Middle frontal gyrus (tissue), 1 donor: ENCODE results near the gene ERBIN.
"Not testable (repeated sequence)": the region's sequence is repeated elsewhere in the genome, so short reads cannot be mapped to it uniquely, and the experiment has no call there.

Experiments used
- DNase-seq: peaks from one replicate; pipeline ENCODE4 v3.0.0-alpha.2; 2015; ENCODE audit warnings: low spot score; ENCODE audit errors: extremely low spot score

Gene ERBIN

GRCh38 chr5:65926276-65926783 lies at the start of gene ERBIN:
TSS of gene ERBIN (plus strand) at chr5:65926575. CDS start at chr5:65992719, 66,144 bp downstream.
- DNase-seq: no peak

- DNase-seq: no peak
Measured at GRCh38 chr5:65876970-65877369, 49.4 kb upstream of the ERBIN start.

- not testable (repeated sequence) for DNase-seq
Measured at GRCh38 chr5:65879668-65880256, 46.6 kb upstream of the ERBIN start.

- DNase-seq: no peak
Measured at GRCh38 chr5:65880496-65881072, 45.8 kb upstream of the ERBIN start.

- DNase-seq: no peak
Measured at GRCh38 chr5:65882278-65882677, 44.1 kb upstream of the ERBIN start.

GRCh38 chr5:65883461-65883860 lies 42.9 kb upstream of the ERBIN start:
- no peak for DNase-seq

- DNase-seq: no peak
Measured at GRCh38 chr5:65886387-65886786, 40.0 kb upstream of the ERBIN start.

- DNase-seq: not testable (repeated sequence)
Measured at GRCh38 chr5:65892024-65892423, 34.4 kb upstream of the ERBIN start.

GRCh38 chr5:65892801-65893200 lies 33.6 kb upstream of the ERBIN start:
- DNase-seq: no peak

- DNase-seq: no peak
Measured at GRCh38 chr5:65893749-65894430, 32.5 kb upstream of the ERBIN start.

- no peak for DNase-seq
Measured at GRCh38 chr5:65895891-65896290, 30.5 kb upstream of the ERBIN start.

- DNase-seq: no peak
Measured at GRCh38 chr5:65900746-65901145, 25.6 kb upstream of the ERBIN start.

- DNase-seq: no peak
Measured at GRCh38 chr5:65902104-65902503, 24.3 kb upstream of the ERBIN start.

- no peak for DNase-seq
Measured at GRCh38 chr5:65903581-65903980, 22.8 kb upstream of the ERBIN start.

- DNase-seq: no peak
Measured at GRCh38 chr5:65906256-65906655, 20.1 kb upstream of the ERBIN start.

GRCh38 chr5:65907135-65907534 lies 19.2 kb upstream of the ERBIN start:
- DNase-seq: no peak

GRCh38 chr5:65910711-65911110 lies 15.7 kb upstream of the ERBIN start:
- DNase-seq: no peak

- no peak for DNase-seq
Measured at GRCh38 chr5:65912311-65912710, 14.1 kb upstream of the ERBIN start.

GRCh38 chr5:65913519-65913918 lies 12.9 kb upstream of the ERBIN start:
- no peak for DNase-seq

- DNase-seq: no peak
Measured at GRCh38 chr5:65914641-65915196, 11.7 kb upstream of the ERBIN start.

GRCh38 chr5:65915661-65916060 lies 10.7 kb upstream of the ERBIN start:
- not testable (repeated sequence) for DNase-seq

GRCh38 chr5:65916066-65916465 lies 10.3 kb upstream of the ERBIN start:
- no peak for DNase-seq
